ENCODE data around the gene RBP4.

Gene RBP4

GRCh38 chr10:93568105-93568390 is 33.0 kb downstream of the RBP4 start:
- Histone ChIP-seq H3K4me1 (ENCODE audit: control insufficient read depth in 2 of 2, insufficient read depth in 2 of 2, low read length in 2 of 2) (peaks cover 8 to 19% of the 10 kb centered on the region in 2 donors), H3K9me3 (ENCODE audit: control insufficient read depth in 2 of 2, low read length in 2 of 2) (no peaks in the 10 kb centered on the region), H3K27me3 (ENCODE audit: control insufficient read depth in 2 of 2, insufficient read depth in 2 of 2, low read length in 2 of 2) (peaks cover 13 to 16% of the 10 kb centered on the region in 2 donors), H3K4me3 (ENCODE audit: low read length in 2 of 2) (peak overlapping the region; percentile 62 to 74), H3K36me3 (ENCODE audit: control insufficient read depth in 2 of 2, insufficient read depth in 2 of 2, low read length in 2 of 2) (no peaks in the 10 kb centered on the region), H3K27ac (ENCODE audit: low read depth in 2 of 2, low read length in 2 of 2) (peak overlapping the region in 1 of 2 donors; percentile 26), H3K9ac (ENCODE audit: low read depth in 1 of 2, low read length in 2 of 2) (peak overlapping the region in 1 of 2 donors; percentile 30)

- H3K27ac ChIP-seq (ENCODE audit: low read depth in 2 of 2, low read length in 2 of 2) = peak overlapping the region; percentile 26 to 43
- H3K9me3 ChIP-seq (ENCODE audit: control insufficient read depth in 2 of 2, low read length in 2 of 2) = no peaks in the 10 kb centered on the region
- no peaks in the 10 kb centered on the region for H3K36me3 ChIP-seq (ENCODE audit: control insufficient read depth in 2 of 2, insufficient read depth in 2 of 2, low read length in 2 of 2)
- H3K4me3 ChIP-seq (ENCODE audit: low read length in 2 of 2) = peak overlapping the region; percentile 62 to 74
- peaks cover 7 to 14% of the 10 kb centered on the region in 2 donors for H3K4me1 ChIP-seq (ENCODE audit: control insufficient read depth in 2 of 2, insufficient read depth in 2 of 2, low read length in 2 of 2)
- H3K27me3 ChIP-seq (ENCODE audit: control insufficient read depth in 2 of 2, insufficient read depth in 2 of 2, low read length in 2 of 2) = peaks cover 12 to 16% of the 10 kb centered on the region in 2 donors
- H3K9ac ChIP-seq (ENCODE audit: low read depth in 1 of 2, low read length in 2 of 2) = peak overlapping the region in 1 of 2 donors; percentile 57
Observed at GRCh38 chr10:93567277-93568104, 33.5 kb downstream of the RBP4 start.

GRCh38 chr10:93566435-93567276 is 34.4 kb downstream of the RBP4 start, which contains the start of gene FFAR4:
FFAR4 (plus strand) TSS chr10:93566665; CDS start chr10:93566721, 56 bp downstream.
- Histone ChIP-seq H3K9me3 (ENCODE audit: control insufficient read depth in 2 of 2, low read length in 2 of 2) (no peaks in the 10 kb centered on the region), H3K4me1 (ENCODE audit: control insufficient read depth in 2 of 2, insufficient read depth in 2 of 2, low read length in 2 of 2) (peaks cover 7 to 8% of the 10 kb centered on the region in 2 donors), H3K36me3 (ENCODE audit: control insufficient read depth in 2 of 2, insufficient read depth in 2 of 2, low read length in 2 of 2) (no peaks in the 10 kb centered on the region), H3K27ac (ENCODE audit: low read depth in 2 of 2, low read length in 2 of 2) (peak within 1 kb of the TSS; percentile 43 to 68), H3K27me3 (ENCODE audit: control insufficient read depth in 2 of 2, insufficient read depth in 2 of 2, low read length in 2 of 2) (peaks cover 11 to 16% of the 10 kb centered on the region in 2 donors), H3K9ac (ENCODE audit: low read depth in 1 of 2, low read length in 2 of 2) (peak within 1 kb of the TSS in 1 of 2 donors; percentile 57), H3K4me3 (ENCODE audit: low read length in 2 of 2) (peak within 1 kb of the TSS; percentile 65 to 74)

- H3K4me3 ChIP-seq (ENCODE audit: low read length in 2 of 2) = no peak overlapping the region
- peaks cover 7 to 8% of the 10 kb centered on the region in 2 donors for H3K4me1 ChIP-seq (ENCODE audit: control insufficient read depth in 2 of 2, insufficient read depth in 2 of 2, low read length in 2 of 2)
- no peak overlapping the region for H3K27ac ChIP-seq (ENCODE audit: low read depth in 2 of 2, low read length in 2 of 2)
- H3K36me3 ChIP-seq (ENCODE audit: control insufficient read depth in 2 of 2, insufficient read depth in 2 of 2, low read length in 2 of 2) = no peaks in the 10 kb centered on the region
- peaks cover 11 to 16% of the 10 kb centered on the region in 2 donors for H3K27me3 ChIP-seq (ENCODE audit: control insufficient read depth in 2 of 2, insufficient read depth in 2 of 2, low read length in 2 of 2)
- no peak overlapping the region for H3K9ac ChIP-seq (ENCODE audit: low read depth in 1 of 2, low read length in 2 of 2)
- H3K9me3 ChIP-seq (ENCODE audit: control insufficient read depth in 2 of 2, low read length in 2 of 2) = no peaks in the 10 kb centered on the region
Observed at GRCh38 chr10:93565446-93565845, 35.6 kb downstream of the RBP4 start.

- no peaks in the 10 kb centered on the region for H3K36me3 ChIP-seq (ENCODE audit: control insufficient read depth in 2 of 2, insufficient read depth in 2 of 2, low read length in 2 of 2)
- no peaks in the 10 kb centered on the region for H3K9me3 ChIP-seq (ENCODE audit: control insufficient read depth in 2 of 2, low read length in 2 of 2)
- H3K27me3 ChIP-seq (ENCODE audit: control insufficient read depth in 2 of 2, insufficient read depth in 2 of 2, low read length in 2 of 2) = no peaks in the 10 kb centered on the region
- no peak overlapping the region for H3K4me3 ChIP-seq (ENCODE audit: low read length in 2 of 2)
- H3K4me1 ChIP-seq (ENCODE audit: control insufficient read depth in 2 of 2, insufficient read depth in 2 of 2, low read length in 2 of 2) = no peaks in the 10 kb centered on the region
- no peak overlapping the region for H3K27ac ChIP-seq (ENCODE audit: low read depth in 2 of 2, low read length in 2 of 2)
- H3K9ac ChIP-seq (ENCODE audit: low read depth in 1 of 2, low read length in 2 of 2) = no peak overlapping the region
Observed at GRCh38 chr10:93560541-93560940, 40.5 kb downstream of the RBP4 start.

GRCh38 chr10:93559490-93559889 is 41.5 kb downstream of the RBP4 start:
- H3K27ac ChIP-seq (ENCODE audit: low read depth in 2 of 2, low read length in 2 of 2) = no peak overlapping the region
- H3K9me3 ChIP-seq (ENCODE audit: control insufficient read depth in 2 of 2, low read length in 2 of 2) = no peaks in the 10 kb centered on the region
- no peak overlapping the region for H3K4me3 ChIP-seq (ENCODE audit: low read length in 2 of 2)
- H3K27me3 ChIP-seq (ENCODE audit: control insufficient read depth in 2 of 2, insufficient read depth in 2 of 2, low read length in 2 of 2) = no peaks in the 10 kb centered on the region
- no peak overlapping the region for H3K9ac ChIP-seq (ENCODE audit: low read depth in 1 of 2, low read length in 2 of 2)
- H3K4me1 ChIP-seq (ENCODE audit: control insufficient read depth in 2 of 2, insufficient read depth in 2 of 2, low read length in 2 of 2) = peaks cover 0 to 6% of the 10 kb centered on the region in 2 donors
- no peaks in the 10 kb centered on the region for H3K36me3 ChIP-seq (ENCODE audit: control insufficient read depth in 2 of 2, insufficient read depth in 2 of 2, low read length in 2 of 2)

- Histone ChIP-seq H3K4me1 (ENCODE audit: control insufficient read depth in 2 of 2, insufficient read depth in 2 of 2, low read length in 2 of 2) (peaks cover 7 to 23% of the 10 kb centered on the region in 2 donors), H3K9ac (ENCODE audit: low read depth in 1 of 2, low read length in 2 of 2) (peak overlapping the region in 1 of 2 donors; percentile 36), H3K27me3 (ENCODE audit: control insufficient read depth in 2 of 2, insufficient read depth in 2 of 2, low read length in 2 of 2) (no peaks in the 10 kb centered on the region), H3K27ac (ENCODE audit: low read depth in 2 of 2, low read length in 2 of 2) (peak overlapping the region; percentile 28 to 66), H3K9me3 (ENCODE audit: control insufficient read depth in 2 of 2, low read length in 2 of 2) (no peaks in the 10 kb centered on the region), H3K4me3 (ENCODE audit: low read length in 2 of 2) (peak overlapping the region in 1 of 2 donors; percentile 6), H3K36me3 (ENCODE audit: control insufficient read depth in 2 of 2, insufficient read depth in 2 of 2, low read length in 2 of 2) (no peaks in the 10 kb centered on the region)
Observed at GRCh38 chr10:93554760-93555432, 46.1 kb downstream of the RBP4 start.

- Histone ChIP-seq H3K9ac (ENCODE audit: low read depth in 1 of 2, low read length in 2 of 2) (no peak overlapping the region), H3K27ac (ENCODE audit: low read depth in 2 of 2, low read length in 2 of 2) (peak overlapping the region in 1 of 2 donors; percentile 66), H3K4me3 (ENCODE audit: low read length in 2 of 2) (no peak overlapping the region), H3K36me3 (ENCODE audit: control insufficient read depth in 2 of 2, insufficient read depth in 2 of 2, low read length in 2 of 2) (no peaks in the 10 kb centered on the region), H3K4me1 (ENCODE audit: control insufficient read depth in 2 of 2, insufficient read depth in 2 of 2, low read length in 2 of 2) (peaks cover 7 to 23% of the 10 kb centered on the region in 2 donors), H3K9me3 (ENCODE audit: control insufficient read depth in 2 of 2, low read length in 2 of 2) (no peaks in the 10 kb centered on the region), H3K27me3 (ENCODE audit: control insufficient read depth in 2 of 2, insufficient read depth in 2 of 2, low read length in 2 of 2) (no peaks in the 10 kb centered on the region)
Observed at GRCh38 chr10:93554316-93554663, 46.7 kb downstream of the RBP4 start.

GRCh38 chr10:93553482-93554315 is 47.3 kb downstream of the RBP4 start:
- Histone ChIP-seq H3K9ac (ENCODE audit: low read depth in 1 of 2, low read length in 2 of 2) (no peak overlapping the region), H3K27me3 (ENCODE audit: control insufficient read depth in 2 of 2, insufficient read depth in 2 of 2, low read length in 2 of 2) (no peaks in the 10 kb centered on the region), H3K36me3 (ENCODE audit: control insufficient read depth in 2 of 2, insufficient read depth in 2 of 2, low read length in 2 of 2) (no peaks in the 10 kb centered on the region), H3K4me3 (ENCODE audit: low read length in 2 of 2) (no peak overlapping the region), H3K4me1 (ENCODE audit: control insufficient read depth in 2 of 2, insufficient read depth in 2 of 2, low read length in 2 of 2) (peaks cover 7 to 23% of the 10 kb centered on the region in 2 donors), H3K9me3 (ENCODE audit: control insufficient read depth in 2 of 2, low read length in 2 of 2) (no peaks in the 10 kb centered on the region), H3K27ac (ENCODE audit: low read depth in 2 of 2, low read length in 2 of 2) (peak overlapping the region in 1 of 2 donors; percentile 5)

All from mucosa of rectum (tissue), 2 donors.